Measurements from ENCODE around the gene SCAPER.

SCAPER gene

DNA sequence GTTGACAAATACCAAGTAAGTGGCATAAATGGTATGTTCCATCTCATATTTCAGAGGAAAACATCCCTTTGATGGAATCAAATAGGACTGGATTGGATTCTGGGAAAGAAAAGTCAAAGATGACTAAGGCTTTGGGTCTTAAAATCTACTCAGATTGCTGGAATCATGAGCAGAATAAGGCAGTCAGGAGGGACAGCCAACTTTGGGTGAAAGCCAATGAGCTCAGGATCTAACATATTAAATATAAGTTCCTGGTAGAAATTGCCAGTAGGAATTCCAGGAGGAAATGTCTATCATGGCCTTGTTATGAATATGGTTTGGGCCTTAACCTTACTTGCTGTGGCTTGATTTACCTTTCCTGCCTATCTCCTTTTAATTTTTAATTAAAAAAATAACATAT is 513.3 kb downstream of the SCAPER start:
- FAIRE-seq = no peak
- no peak for DNase-seq (ENCODE audit: extremely low spot score, insufficient read length, low read depth)

DNA sequence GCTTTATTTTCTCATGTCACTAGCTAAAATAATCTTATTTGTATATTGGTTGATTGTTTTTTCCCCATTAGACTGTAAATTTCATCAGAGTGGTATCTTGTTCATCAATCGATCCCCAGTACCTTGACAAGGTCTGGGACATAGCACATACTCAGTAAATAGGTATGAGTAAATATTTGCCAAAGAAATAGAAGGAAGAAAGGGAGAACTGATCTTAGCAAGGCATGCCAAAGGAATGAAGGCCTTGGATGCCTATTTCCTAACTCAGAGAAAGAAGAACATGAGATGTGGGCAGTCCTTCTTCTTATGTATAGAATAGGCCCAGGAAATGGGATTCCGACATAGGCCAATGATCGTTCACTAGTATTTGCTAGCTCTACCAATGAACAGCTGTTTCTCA is 513.8 kb downstream of the SCAPER start:
- FAIRE-seq = no peak
- DNase-seq (ENCODE audit: extremely low spot score, insufficient read length, low read depth) = no peak

DNA sequence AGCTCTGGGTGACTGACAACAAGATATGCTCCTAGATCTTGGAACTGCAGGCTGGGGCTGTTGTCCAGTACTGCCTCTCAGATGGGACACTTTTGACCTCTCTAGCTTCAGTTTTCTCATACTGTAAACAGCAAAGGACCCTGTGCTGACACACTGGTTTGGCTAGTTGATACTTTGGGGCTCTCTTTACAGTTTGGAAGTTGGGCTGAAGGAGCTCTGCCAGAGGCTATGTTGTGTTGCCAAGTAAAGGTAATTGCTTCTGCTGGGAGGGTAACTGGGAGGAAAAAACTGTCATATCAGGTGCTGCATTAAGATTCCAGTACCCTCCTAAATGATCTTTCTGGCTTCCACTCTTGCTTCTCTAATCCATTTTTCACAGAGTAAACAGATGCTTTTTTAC is 514.6 kb downstream of the SCAPER start:
- DNase-seq (ENCODE audit: extremely low spot score, insufficient read length, low read depth) = no peak
- FAIRE-seq = no peak

DNA sequence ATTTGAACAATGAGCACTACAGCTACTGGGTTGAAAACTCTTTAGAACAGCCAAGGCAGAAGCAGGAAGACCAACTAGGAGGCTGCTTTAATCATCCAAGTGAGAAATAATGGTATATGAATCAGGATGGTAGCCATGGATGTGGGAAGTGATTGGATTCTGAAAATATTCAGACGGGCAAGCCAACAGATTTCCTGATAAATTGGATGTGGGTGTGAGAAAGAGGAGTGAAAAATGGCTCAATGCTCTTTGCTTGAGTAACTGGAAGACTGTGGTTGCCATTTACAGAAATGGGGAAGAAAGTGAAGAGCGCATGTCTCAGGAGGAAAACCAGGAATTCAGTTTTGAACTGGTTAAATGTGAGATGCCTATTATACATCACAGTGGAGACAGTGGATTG is 518.2 kb downstream of the SCAPER start:
- DNase-seq (ENCODE audit: extremely low spot score, insufficient read length, low read depth) (no peak), FAIRE-seq (no peak)

DNA sequence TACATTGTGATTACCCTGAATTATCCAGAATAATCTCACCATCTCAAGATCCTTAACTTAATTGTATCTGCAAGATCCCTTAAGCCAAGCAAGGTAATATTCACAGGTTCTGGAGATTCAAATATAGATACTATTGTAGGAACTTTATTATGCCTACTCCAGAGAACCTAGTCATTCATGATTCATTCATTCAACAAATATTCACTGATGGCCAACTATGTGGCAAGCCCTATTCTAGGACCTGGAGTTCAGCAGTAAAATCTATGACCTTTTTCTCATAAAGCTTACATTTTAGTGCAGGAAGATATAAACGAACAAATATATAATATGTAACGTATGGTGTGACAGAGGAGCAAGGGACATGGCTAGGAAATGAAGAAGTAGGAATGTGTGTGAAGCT is 519.0 kb downstream of the SCAPER start:
- DNase-seq (ENCODE audit: extremely low spot score, insufficient read length, low read depth) (no peak), FAIRE-seq (no peak)

DNA sequence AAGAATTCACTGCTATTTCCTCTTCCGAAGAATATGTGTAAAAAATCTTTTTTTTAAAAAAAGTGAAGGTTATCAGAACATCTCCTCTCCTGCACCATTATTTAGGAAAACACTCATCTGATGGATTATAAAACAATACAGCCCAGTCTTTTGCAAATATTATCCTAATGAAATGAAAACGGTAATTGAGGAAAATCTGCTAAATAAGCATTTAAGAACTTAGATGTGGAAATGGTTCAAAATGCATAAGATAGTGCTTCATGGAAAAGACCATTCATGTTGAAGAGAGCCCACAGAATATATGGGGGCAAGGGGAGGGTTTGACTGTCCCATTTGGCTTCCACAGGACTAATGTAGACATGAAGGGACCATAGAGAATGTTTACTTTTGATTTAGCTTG is 520.7 kb downstream of the SCAPER start:
- DNase-seq (ENCODE audit: extremely low spot score, insufficient read length, low read depth) (no peak), FAIRE-seq (no peak)

DNA sequence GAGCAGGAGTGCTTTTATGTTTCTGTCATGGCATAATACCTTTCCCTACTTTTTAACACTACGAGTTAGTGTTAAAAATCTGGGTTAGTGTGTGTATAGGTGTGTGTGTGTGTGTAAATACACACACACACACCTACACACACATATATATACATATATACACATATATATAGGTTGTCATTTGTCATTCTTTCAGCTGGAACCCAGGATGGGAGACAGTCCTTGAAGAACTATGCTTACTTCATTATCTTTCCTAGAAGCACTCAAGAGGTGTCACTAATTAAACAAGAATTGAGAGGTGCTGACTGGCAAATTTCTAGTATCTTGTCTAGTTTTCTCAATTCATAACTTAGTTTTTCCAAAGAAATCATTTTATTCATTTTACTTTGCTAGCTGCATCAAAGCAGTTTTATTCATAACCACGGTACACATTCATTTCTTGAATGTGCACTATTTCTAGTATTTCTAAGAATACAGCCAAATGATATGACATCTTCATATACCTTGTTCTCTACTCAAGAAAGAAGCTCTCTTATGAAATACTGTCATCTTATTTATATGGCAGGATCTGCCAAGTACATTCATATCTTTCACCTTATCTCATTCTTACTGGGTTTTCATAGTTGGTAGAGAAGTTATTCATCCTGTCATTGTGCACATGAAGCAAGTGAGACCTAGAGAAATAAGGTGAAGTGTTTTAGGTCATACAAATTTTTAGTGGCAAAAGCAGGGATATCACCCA is 522.0 kb downstream of the SCAPER start:
- DNase-seq (ENCODE audit: extremely low spot score, insufficient read length, low read depth) (no peak), FAIRE-seq (no peak)

DNA sequence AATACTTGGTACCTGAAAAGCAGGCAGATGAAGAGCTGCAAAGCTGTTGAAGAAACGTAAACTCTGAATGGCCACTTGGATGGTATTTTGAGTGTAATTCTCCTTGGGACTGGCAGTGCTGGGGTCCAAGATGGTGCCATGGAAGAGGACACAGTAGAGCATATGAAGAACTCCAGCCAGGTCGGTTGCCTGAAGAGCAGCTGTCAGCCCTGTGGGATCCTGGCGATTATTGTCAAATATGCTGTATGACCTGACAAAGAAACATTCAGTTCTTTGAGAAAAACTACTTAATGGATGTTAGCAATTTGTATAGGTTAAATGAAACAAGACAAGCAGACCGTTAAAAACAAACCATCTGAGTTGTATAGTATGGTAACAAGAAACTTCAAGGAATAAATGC is 523.8 kb downstream of the SCAPER start:
- FAIRE-seq = no peak
- no peak for DNase-seq (ENCODE audit: extremely low spot score, insufficient read length, low read depth)

DNA sequence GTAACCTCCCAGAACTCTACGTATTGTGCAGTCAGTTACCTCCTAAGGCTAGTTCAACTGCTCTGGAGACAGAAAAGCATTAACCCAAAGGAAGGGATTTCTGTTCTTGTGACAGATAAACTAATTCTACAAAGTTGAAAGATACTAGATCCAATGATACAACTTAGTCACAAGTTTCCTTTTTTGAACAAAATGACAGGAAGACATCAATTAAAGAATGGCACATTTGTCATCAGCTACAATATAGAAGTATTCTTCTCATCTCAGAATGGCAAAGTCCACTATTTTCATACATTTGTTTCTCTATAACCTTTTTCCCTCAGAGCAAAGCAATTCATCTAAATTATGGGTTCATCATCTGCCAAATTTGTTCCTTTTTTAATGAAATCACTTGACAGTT is 524.9 kb downstream of the SCAPER start:
- FAIRE-seq = no peak
- no peak for DNase-seq (ENCODE audit: extremely low spot score, insufficient read length, low read depth)

DNA sequence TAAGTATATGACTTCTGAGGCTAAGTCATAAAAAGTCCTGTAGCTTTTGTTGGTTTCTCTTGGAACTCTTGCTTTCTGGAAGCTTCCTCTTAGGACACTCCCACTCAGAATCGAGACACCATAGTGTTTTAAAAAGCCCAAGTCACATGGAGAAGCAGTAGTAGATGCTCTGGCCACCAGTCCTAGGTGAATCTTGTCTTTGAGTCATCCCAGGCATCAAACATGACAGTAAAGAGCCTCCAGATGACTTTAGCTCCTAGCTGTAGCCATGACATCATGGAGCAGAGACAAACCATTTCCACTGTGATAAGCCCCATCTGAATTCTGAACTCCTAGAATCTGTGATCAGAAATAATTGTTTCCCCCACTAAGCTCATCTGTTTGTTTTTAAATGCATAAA is 526.4 kb downstream of the SCAPER start:
- FAIRE-seq (no peak), DNase-seq (ENCODE audit: extremely low spot score, insufficient read length, low read depth) (no peak)

DNA sequence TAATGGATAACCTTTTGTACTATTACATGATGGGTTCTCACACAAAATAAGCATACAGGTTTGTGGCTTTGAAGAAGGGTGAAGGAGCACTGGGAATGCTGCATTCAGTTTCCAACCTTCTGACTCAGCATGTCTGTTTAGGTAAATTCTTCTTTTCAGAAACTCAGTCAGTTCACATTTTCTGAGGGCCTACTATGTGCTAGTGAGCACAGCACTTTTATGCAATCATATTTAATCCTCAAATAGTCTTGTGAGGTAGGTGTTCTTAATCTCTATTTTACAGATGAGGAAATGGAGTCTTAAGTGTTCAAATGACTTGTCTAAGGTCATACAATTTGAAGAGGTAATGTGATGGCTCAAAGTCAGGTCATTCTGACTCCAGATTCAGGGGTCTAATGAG is 527.4 kb downstream of the SCAPER start:
- FAIRE-seq (no peak), DNase-seq (ENCODE audit: extremely low spot score, insufficient read length, low read depth) (no peak)

DNA sequence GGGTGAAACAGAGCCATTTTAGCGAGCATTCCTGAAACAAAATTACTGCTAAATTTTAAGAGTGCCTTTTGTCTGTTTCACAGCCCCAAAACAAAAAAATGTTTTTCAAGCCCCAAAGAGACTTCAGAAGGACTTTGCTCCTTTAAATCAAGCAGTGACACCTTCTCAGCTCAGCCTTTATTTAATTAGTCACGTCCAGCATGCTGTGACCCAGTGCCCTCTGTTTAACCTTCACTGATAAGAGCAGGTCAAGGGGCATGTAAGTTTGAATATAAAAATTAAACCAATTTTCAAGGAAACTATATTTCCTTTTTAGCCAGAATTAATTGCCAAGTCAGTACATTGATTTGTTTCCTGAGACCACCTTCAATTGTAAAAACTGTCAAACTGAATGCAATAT is 527.9 kb downstream of the SCAPER start:
- FAIRE-seq (no peak), DNase-seq (ENCODE audit: extremely low spot score, insufficient read length, low read depth) (no peak)

DNA sequence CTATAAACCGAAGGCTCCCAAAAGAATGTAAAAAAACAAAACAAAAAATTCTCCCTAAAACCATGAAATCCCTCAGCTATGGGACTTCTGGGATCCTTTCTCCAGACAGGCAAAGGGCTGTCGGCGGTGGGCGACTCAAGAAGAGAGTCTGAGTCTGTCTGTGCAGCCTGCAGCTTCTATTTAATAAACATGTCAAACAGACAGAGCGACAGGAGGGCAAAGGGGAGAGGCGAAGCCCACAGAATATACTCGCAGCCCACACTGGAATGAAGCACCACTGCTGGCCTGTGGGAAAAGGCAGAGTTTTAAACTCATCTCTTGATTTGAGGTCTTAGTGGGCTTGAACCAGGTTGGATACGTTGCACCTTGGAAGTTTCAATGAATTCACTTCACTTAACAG is 528.3 kb downstream of the SCAPER start:
- FAIRE-seq (no peak), DNase-seq (ENCODE audit: extremely low spot score, insufficient read length, low read depth) (no peak)

DNA sequence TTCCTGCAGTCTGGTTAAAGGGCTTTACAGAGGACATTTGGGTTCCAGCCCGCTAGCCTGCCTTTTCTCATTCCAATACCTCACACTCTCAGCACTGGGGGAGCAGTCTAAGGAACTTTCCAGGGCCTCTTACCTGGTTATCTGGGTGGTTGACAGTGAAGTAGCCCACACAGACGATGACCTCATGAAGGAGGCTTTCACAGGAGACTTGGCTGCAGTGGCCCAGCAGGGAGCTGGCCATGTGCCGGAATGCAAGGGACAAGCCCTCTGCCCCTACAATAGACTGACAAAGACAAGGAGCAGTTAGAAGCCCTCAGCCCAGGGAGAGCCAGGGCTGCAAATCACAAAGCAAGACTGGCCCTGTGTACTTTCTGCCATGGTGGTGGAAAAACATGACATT is 529.1 kb downstream of the SCAPER start:
- no peak for DNase-seq (ENCODE audit: extremely low spot score, insufficient read length, low read depth)
- FAIRE-seq = no peak

DNA sequence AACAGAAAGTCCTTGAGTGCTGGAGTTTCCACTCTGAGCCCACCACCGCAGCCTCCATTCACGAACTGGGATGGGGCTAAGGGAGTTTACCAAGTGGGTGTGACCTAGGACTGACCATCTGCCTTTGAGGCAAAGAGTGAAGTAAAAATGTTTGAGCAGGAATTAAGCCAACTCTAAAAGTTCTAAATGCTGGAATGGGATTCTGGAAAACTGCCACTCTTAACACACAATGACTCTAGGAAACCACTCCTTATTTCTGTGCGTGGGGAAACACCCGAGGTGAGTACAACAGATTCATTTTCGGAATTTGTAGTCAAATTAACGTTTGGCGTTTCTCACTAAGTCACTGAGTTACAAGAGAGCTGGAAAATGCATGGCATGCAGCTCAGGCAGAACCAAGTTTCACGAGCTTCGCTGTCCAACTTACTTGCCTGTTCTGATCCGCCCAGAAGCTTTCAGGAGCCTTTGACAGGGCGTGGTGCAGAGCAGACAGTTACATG is 537.0 kb downstream of the SCAPER start:
- DNase-seq (ENCODE audit: extremely low spot score, insufficient read length, low read depth) = no peak
- FAIRE-seq = no peak

DNA sequence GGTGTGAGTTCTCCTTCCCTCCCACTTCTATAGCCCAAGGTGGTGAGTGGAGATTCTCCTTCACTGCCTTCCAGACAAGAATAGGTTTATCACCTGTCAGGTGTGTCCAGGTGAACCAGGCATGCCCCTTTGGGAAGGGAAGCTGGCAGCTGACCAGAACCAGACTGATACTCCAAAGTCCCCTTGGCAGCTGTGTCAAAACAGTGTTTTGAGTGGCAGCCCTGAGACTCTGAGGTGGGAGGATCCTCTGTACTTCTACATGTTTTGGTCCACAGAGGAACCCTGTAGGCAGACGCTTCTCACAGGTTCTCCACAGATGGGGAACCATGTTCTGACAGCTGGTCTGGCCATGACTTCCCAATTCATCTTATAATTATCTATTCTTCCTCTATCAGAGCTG is 538.4 kb downstream of the SCAPER start:
- DNase-seq (ENCODE audit: extremely low spot score, insufficient read length, low read depth) (no peak), FAIRE-seq (no peak)

DNA sequence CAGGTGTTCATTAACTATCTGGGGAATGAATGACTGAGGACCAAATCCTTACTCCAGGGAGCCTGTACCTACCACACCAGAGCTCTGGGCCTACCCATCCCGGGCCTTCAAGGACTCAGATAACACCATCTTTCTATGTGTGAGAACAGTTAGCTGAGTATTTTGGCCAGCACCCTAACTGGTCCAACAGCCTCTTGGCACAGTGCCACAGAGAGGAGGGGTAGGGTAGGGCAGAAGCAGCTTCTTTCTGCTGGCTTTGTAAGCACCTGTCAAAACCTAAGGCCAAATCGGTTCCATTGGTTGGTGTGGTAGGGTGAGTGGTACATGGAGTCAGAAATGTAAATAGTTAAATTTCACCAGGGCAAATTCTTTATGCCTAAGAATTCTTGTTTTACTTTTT is 541.9 kb downstream of the SCAPER start:
- DNase-seq (ENCODE audit: extremely low spot score, insufficient read length, low read depth) (no peak), FAIRE-seq (no peak)

DNA sequence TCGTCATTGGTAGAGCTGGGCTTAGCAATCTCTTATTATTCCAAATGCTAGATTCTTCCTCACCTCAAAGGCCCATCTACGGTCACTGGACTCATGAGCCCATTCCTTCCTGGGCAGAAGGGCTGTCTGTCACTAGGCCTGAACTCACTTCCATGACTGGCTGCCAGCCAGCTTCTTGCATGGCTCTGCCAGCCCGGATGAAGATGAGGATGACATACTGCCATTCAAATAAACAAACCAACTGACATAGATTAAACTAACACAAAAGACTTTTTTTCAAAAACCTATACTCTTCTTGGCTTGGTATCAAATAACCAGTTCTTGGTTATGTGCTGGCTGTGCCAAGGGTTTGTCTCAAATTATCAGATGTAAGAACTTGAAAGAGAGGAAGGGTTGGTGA is 544.7 kb downstream of the SCAPER start:
- DNase-seq (ENCODE audit: extremely low spot score, insufficient read length, low read depth) = no peak
- FAIRE-seq = no peak

DNA sequence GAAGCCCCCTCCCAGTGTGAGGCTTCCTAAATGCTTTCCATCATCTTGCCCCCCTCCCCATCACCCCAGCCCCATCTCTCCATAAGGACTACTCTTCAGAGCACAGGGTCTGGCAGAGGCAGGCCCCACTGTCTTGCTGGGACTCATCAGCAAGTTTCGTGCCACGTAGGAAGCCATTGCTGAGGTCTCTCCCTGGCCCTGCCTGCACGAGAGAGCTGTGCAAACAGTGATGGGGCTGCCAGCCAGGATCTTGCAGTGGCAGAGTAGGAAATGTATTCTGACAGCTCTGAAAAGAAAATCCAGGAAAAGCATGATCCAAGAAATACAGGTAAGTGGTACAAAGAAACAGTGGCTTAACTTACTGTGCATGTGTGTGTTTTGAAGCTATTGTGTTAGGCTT is 546.0 kb downstream of the SCAPER start:
- DNase-seq (ENCODE audit: extremely low spot score, insufficient read length, low read depth) = no peak
- no peak for FAIRE-seq

DNA sequence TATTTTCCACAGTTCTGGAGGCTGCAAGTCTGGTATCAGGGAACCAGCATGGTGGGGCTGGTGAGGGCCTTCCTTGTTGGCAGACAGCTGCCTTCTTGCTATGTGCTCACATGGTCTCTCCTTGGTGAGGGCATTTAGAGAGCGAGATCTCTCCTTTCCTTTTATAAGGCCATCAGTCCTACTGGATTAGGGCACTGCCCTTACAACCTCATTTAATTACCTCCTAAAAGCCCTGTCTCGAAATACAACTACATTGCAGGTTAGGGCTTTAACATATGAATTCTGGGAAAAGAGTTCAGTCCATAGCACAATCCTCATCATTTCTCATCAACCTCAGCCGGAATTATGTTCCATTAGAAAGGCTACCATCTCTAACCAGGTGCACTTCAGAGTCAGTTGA is 546.7 kb downstream of the SCAPER start:
- no peak for FAIRE-seq
- no peak for DNase-seq (ENCODE audit: extremely low spot score, insufficient read length, low read depth)

DNA sequence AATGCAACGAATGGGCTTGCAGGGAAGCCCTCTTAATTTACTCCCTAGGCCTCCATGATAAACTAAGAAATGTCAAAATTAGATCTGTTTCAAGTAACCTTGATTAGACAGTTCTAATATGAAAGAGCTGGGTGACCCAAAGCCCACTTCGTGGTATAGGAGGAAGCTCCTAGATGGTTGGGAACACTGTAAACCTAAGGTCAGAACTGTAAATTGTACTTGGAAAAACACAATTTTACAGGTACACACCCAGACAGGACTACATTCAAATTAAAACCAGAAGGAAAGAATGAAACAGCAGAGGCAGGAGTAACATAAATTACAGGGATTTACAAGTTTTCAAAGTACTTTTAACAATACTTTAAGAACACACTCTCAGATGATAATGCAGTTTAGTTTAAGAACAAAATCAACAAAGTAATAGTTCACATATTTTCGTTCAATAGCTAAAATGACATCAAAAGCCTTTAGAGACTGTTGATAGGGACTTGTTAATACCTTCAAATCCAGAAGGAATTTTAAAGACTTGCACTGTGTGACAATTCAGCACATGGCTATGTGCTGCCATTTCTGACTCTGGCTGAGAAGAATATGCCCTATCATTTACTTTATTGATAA is 550.2 kb downstream of the SCAPER start:
- FAIRE-seq (no peak), DNase-seq (ENCODE audit: extremely low spot score, insufficient read length, low read depth) (no peak)

DNA sequence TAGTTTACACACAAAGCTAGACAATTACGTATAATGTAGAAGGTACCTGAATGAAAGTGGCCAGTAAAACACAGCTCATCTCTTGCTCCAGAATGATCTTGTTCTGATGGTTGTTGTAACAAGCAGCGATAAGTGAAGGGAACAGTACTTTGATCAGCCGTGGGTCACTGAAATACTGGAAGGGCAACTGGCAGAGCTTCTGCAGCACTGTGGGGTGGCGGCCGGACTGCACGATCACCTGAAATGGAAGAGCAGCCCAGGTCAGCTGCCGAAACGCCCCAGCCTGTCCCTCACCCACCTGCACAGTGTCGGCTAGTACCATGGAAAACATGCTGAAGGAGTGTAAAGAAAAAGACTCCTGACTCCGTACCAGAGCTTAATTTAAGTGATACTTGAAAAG is 551.2 kb downstream of the SCAPER start:
- FAIRE-seq = no peak
- DNase-seq (ENCODE audit: extremely low spot score, insufficient read length, low read depth) = no peak

Data from GM18507 (cell line).